KMS-11 (cell line): ENCODE data around the gene UNCX.

Source experiments
- H2AFZ ChIP-seq: fragments of 200-600 bp; sonication (generic); 2 replicates; pipeline ENCODE4 v1.6.1; 2016; ENCODE audit warnings: antibody characterized with exemption, mixed run types, low read depth
- H3K27ac ChIP-seq: fragments of 200-600 bp; sonication (generic); 2 replicates; pipeline ENCODE4 v1.6.1; 2016; ENCODE audit warnings: mild to moderate bottlenecking, mixed run types
- H3K27me3 ChIP-seq: fragments of 200-600 bp; sonication (generic); 2 replicates; pipeline ENCODE4 v1.6.1; 2017; ENCODE audit warnings: mild to moderate bottlenecking, low read depth, mixed run types, moderate library complexity; ENCODE audit not compliant: insufficient read depth
- H3K36me3 ChIP-seq: fragments of 200-600 bp; sonication (generic); 2 replicates; pipeline ENCODE4 v1.6.1; 2017; ENCODE audit warnings: mild to moderate bottlenecking, mixed run types; ENCODE audit not compliant: insufficient read depth
- H3K4me1 ChIP-seq: fragments of 200-600 bp; sonication (generic); 2 replicates; pipeline ENCODE4 v1.6.1; 2016; ENCODE audit warnings: mild to moderate bottlenecking, low read depth, mixed run types; ENCODE audit not compliant: poor library complexity, severe bottlenecking
- H3K4me2 ChIP-seq: fragments of 200-600 bp; sonication (generic); 2 replicates; pipeline ENCODE4 v1.7.0; 2016; ENCODE audit warnings: mild to moderate bottlenecking, mixed run types
- H3K4me3 ChIP-seq: fragments of 200-600 bp; sonication (generic); IDR thresholded peaks from 2 replicates; pipeline ENCODE4 v1.6.1; 2017; ENCODE audit warnings: low read depth, low read length, mixed read lengths; ENCODE audit not compliant: insufficient read depth
- H3K79me2 ChIP-seq: fragments of 200-600 bp; sonication (generic); 2 replicates; pipeline ENCODE4 v1.6.1; 2016; ENCODE audit warnings: low read depth, mixed run types; ENCODE audit not compliant: insufficient read depth
- H3K9ac ChIP-seq: fragments of 200-600 bp; sonication (generic); 2 replicates; pipeline ENCODE4 v1.6.1; 2016; ENCODE audit warnings: mild to moderate bottlenecking, mixed run types
- H4K20me1 ChIP-seq: fragments of 200-600 bp; sonication (generic); 2 replicates; pipeline ENCODE4 v1.6.1; 2016; ENCODE audit warnings: mild to moderate bottlenecking, mixed run types; ENCODE audit not compliant: insufficient read depth
- TF ChIP-seq, protein P1 (sequence below): fragments of 200-600 bp; sonication (generic); conservative IDR thresholded peaks from 2 replicates; pipeline ENCODE4 v1.6.1; 2017; ENCODE audit warnings: low read depth, mild to moderate bottlenecking, antibody characterized with exemption, low read length, moderate library complexity, mixed read lengths

UNCX gene

DNA sequence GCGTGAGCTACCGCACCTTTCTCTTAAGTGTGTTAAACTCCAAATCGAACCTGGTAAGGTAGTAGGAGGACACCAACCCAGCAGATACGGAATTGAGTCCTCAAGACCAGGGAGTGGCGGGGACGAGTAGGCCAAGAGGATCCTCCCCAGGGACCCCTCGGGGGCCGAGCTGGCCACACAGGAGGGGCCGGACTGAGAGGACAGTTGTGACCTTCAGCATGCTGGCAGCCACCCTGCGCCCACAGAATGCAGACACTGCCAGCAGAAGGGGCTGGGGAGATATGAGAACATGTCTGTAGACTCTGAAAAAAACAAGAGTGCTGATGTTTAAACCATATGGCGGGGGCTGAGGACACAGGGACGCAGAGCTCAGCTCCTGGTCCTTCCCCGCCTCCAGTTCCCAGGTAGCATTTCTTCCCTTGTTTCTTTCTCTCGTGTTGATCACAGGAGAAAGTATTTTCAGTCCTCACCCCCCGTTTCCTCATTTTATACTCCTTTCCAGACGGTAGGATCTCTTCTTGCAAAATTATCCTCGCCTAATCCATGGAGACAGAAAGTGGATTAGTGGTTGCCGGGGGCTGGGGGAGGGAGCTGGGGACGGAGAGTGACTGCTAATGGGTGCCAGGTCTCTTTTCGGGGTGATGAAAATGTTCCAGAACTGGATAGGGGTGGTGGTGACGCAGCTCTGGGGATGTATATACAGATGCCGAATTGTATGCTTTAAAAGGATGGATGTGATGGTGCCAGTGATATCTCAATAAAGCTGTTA, 11.5 kb upstream of the UNCX start:
- H3K9ac ChIP-seq, result no peak overlapping the region
- H4K20me1 ChIP-seq, result no peaks in the 10 kb centered on the region
- H3K4me2 ChIP-seq, result no peak overlapping the region
- TF ChIP-seq, protein P1, sequence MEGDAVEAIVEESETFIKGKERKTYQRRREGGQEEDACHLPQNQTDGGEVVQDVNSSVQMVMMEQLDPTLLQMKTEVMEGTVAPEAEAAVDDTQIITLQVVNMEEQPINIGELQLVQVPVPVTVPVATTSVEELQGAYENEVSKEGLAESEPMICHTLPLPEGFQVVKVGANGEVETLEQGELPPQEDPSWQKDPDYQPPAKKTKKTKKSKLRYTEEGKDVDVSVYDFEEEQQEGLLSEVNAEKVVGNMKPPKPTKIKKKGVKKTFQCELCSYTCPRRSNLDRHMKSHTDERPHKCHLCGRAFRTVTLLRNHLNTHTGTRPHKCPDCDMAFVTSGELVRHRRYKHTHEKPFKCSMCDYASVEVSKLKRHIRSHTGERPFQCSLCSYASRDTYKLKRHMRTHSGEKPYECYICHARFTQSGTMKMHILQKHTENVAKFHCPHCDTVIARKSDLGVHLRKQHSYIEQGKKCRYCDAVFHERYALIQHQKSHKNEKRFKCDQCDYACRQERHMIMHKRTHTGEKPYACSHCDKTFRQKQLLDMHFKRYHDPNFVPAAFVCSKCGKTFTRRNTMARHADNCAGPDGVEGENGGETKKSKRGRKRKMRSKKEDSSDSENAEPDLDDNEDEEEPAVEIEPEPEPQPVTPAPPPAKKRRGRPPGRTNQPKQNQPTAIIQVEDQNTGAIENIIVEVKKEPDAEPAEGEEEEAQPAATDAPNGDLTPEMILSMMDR, result no peak
- peaks cover 74% of the 10 kb centered on the region for H3K27me3 ChIP-seq
- no peaks in the 10 kb centered on the region for H3K4me1 ChIP-seq
- no peak overlapping the region for H3K27ac ChIP-seq
- H3K79me2 ChIP-seq, result no peaks in the 10 kb centered on the region
- H2AFZ ChIP-seq, result no peak overlapping the region
- H3K4me3 ChIP-seq, result no peak overlapping the region
- H3K36me3 ChIP-seq, result no peaks in the 10 kb centered on the region

GRCh38 chr7:1223196-1223981, 9.3 kb upstream of the UNCX start:
- no peak overlapping the region for H3K4me3 ChIP-seq
- H2AFZ ChIP-seq, result no peak overlapping the region
- H3K4me2 ChIP-seq, result no peak overlapping the region
- no peaks in the 10 kb centered on the region for H3K79me2 ChIP-seq
- no peaks in the 10 kb centered on the region for H4K20me1 ChIP-seq
- H3K36me3 ChIP-seq, result no peaks in the 10 kb centered on the region
- H3K27me3 ChIP-seq, result peaks cover 80% of the 10 kb centered on the region
- TF ChIP-seq, protein P1, result no peak
- H3K4me1 ChIP-seq, result no peaks in the 10 kb centered on the region
- H3K9ac ChIP-seq, result no peak overlapping the region
- H3K27ac ChIP-seq, result no peak overlapping the region

DNA sequence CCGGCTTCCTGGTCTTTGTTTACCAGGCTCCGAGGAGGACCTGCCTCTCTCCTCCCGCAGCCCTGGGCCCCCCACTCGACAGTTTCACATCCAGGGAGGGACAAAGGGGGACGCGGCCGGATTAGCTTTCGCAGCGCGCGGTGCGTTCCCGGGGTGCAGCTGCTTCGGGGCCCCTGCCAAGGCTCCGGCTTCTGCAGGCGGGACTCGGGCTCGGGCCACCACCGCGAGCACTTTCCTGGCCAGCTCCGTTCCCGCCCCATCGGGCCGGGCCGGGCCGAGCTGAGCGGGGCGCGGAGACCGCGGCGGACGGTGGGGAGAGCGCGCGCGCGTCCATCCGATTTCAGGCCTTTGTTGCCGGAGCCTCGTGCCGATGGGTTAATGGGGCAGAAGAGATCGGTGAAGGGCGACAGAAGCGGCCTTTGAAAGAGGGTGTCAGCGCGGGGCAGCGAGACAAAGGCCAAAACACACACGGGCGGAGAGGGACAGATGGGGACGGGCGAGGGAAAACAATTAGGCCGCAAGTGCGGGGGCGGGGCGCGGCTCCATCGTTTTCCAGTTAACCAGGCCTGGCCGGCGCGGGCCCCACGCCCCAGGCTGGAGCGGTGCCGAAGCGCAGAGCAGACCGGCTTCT, 8.5 kb upstream of the UNCX start:
- TF ChIP-seq, protein P1, result no peak
- Histone ChIP-seq H3K4me2 (no peak overlapping the region), H3K36me3 (no peaks in the 10 kb centered on the region), H3K4me1 (no peaks in the 10 kb centered on the region), H3K9ac (no peak overlapping the region), H3K27me3 (peaks cover 80% of the 10 kb centered on the region), H3K27ac (no peak overlapping the region), H3K4me3 (no peak overlapping the region), H3K79me2 (no peaks in the 10 kb centered on the region), H4K20me1 (no peaks in the 10 kb centered on the region), H2AFZ (no peak overlapping the region)

DNA sequence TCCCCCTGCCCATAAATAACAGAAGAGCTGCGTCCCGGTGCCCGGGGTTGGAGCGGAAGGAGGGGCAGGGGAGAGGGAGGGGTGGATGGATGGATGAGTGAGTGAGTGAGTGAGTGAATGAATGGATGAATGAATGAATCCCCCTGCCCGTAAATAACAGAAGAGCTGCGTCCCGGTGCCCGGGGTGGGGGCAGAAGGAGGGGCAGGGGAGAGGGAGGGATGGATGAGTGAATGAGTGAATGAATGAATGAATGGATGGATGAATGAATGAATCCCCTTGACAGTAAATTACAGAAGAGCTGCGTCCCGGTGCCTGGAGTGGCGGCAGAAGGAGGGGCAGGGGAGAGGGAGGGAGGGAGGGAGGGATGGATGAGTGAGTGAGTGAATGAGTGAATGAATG, 7.6 kb upstream of the UNCX start:
- H2AFZ ChIP-seq, result no peak overlapping the region
- no peaks in the 10 kb centered on the region for H3K4me1 ChIP-seq
- TF ChIP-seq, protein P1, result no peak
- H3K79me2 ChIP-seq, result no peaks in the 10 kb centered on the region
- H3K36me3 ChIP-seq, result no peaks in the 10 kb centered on the region
- H3K4me2 ChIP-seq, result no peak overlapping the region
- no peak overlapping the region for H3K27ac ChIP-seq
- no peaks in the 10 kb centered on the region for H4K20me1 ChIP-seq
- H3K27me3 ChIP-seq, result peaks cover 74% of the 10 kb centered on the region
- H3K4me3 ChIP-seq, result no peak overlapping the region
- H3K9ac ChIP-seq, result no peak overlapping the region
